ENCODE results near the gene ERBB3.
A peak's percentile ranks its signal among the peaks of the same experiment; 100 is the strongest.

The ERBB3 gene

GRCh38 chr12:56098592-56098991 lies 18.6 kb downstream of the ERBB3 start:
- Histone ChIP-seq H3K36me3 (ENCODE audit: control insufficient read depth in 2 of 2, insufficient read depth in 1 of 2, low read length in 2 of 2) (peaks cover 0 to 16% of the 10 kb centered on the region in 2 experiments; a peak in 2 of 3 replicates), H3K4me1 (ENCODE audit: control insufficient read depth, insufficient read depth, low read length) (no peaks in the 10 kb centered on the region), H3K4me3 (ENCODE audit: low read depth, low read length) (no peak overlapping the region), H3K9me3 (ENCODE audit: control insufficient read depth, insufficient read depth, low read depth, low read length) (no peaks in the 10 kb centered on the region), H3K27ac (ENCODE audit: extremely low read depth, low read depth, low read length) (no peak overlapping the region)
- CTCF ChIA-PET: interaction anchor here (0.6 to 1.0 kb wide), 4 partner anchors 19 to 1448 kb away, joined by 3 to 8 read pairs (median 4); partner anchors contain the start of gene DCTN2
- TF ChIP-seq ZNF341 (tag by site-specific recombination; IDR thresholded peaks at IDR 0.05; ENCODE audit: low read depth): 0 out of 2 replicates have a peak, but pooled peaks have one; percentile 25
- no peak for TF ChIP-seq ZBTB11 (tag by site-specific recombination; conservative IDR thresholded peaks at IDR 0.05; ENCODE audit: low read depth)
- TF ChIP-seq ZNF24 (tag by site-specific recombination; IDR thresholded peaks at IDR 0.05): no peak
- no peak for TF ChIP-seq ZBTB44 (tag by site-specific recombination; IDR thresholded peaks at IDR 0.05)
- TF ChIP-seq ZNF624 (tag by site-specific recombination; IDR thresholded peaks at IDR 0.05): no peak
- no peak for TF ChIP-seq HOXC10 (CRISPR knock-in tag; IDR thresholded peaks at IDR 0.05)
- TF ChIP-seq ZNF335 (tag by site-specific recombination; conservative IDR thresholded peaks at IDR 0.05): no peak
- TF ChIP-seq HOXD13 (CRISPR knock-in tag; IDR thresholded peaks at IDR 0.05; ENCODE audit: borderline replicate concordance): no peak
- no peak for TF ChIP-seq PRDM6 (tag by site-specific recombination; IDR thresholded peaks at IDR 0.05)
- no peak for TF ChIP-seq ZBTB6 (tag by site-specific recombination; IDR thresholded peaks at IDR 0.05)
- TF ChIP-seq ZNF391 (tag by site-specific recombination; IDR thresholded peaks at IDR 0.05; ENCODE audit: borderline replicate concordance, low read depth): no peak
- no peak for TF ChIP-seq ZNF362 (tag by site-specific recombination; IDR thresholded peaks at IDR 0.05)
- TF ChIP-seq MEIS1 (CRISPR knock-in tag; IDR thresholded peaks at IDR 0.05; ENCODE audit: borderline replicate concordance): no peak
- TF ChIP-seq ZSCAN16 (tag by site-specific recombination; IDR thresholded peaks at IDR 0.05): no peak
- TF ChIP-seq ZNF514 (tag by site-specific recombination; IDR thresholded peaks at IDR 0.05): no peak
- TF ChIP-seq ZNF677 (tag by site-specific recombination; IDR thresholded peaks at IDR 0.05): no peak
- no peak for TF ChIP-seq ZNF37A (tag by site-specific recombination; IDR thresholded peaks at IDR 0.05)
- no peak for TF ChIP-seq AEBP2 (tag by site-specific recombination; IDR thresholded peaks at IDR 0.05; ENCODE audit: borderline replicate concordance)
- TF ChIP-seq ZNF266 (tag by site-specific recombination; IDR thresholded peaks at IDR 0.05; ENCODE audit: low read depth): no peak
- no peak for TF ChIP-seq WT1 (tag by site-specific recombination; IDR thresholded peaks at IDR 0.05)
- TF ChIP-seq SCRT2 (tag by site-specific recombination; IDR thresholded peaks at IDR 0.05): peak; percentile 78
- TF ChIP-seq ZNF555 (tag by site-specific recombination; conservative IDR thresholded peaks at IDR 0.05): no peak
- TF ChIP-seq ZNF10 (tag by site-specific recombination; IDR thresholded peaks at IDR 0.05): no peak
- TF ChIP-seq ZNF670 (tag by site-specific recombination; IDR thresholded peaks at IDR 0.05; ENCODE audit: low read depth): no peak
- TF ChIP-seq ZBTB17 (tag by site-specific recombination; IDR thresholded peaks at IDR 0.05): no peak
- 0 out of 2 replicates have a peak, but pooled peaks have one; percentile 50 for TF ChIP-seq SCRT1 (tag by site-specific recombination; IDR thresholded peaks at IDR 0.05; ENCODE audit: borderline replicate concordance)
- POLR2A ChIA-PET: no interaction called here

Data from HEK293 (cell line).